ENCODE measurements around the gene GDPD5. TPM values are rescaled to one million over a fixed set of nuclear protein-coding genes. Genes with fewer than 3 reads are reported as not detected.

The GDPD5 gene
- total RNA-seq, 3 donors from 2014 or later (not counting 1 experiment from before 2014, with no cell fraction given), result 49.7 to 95.2 (median 60.2) TPM

DNA sequence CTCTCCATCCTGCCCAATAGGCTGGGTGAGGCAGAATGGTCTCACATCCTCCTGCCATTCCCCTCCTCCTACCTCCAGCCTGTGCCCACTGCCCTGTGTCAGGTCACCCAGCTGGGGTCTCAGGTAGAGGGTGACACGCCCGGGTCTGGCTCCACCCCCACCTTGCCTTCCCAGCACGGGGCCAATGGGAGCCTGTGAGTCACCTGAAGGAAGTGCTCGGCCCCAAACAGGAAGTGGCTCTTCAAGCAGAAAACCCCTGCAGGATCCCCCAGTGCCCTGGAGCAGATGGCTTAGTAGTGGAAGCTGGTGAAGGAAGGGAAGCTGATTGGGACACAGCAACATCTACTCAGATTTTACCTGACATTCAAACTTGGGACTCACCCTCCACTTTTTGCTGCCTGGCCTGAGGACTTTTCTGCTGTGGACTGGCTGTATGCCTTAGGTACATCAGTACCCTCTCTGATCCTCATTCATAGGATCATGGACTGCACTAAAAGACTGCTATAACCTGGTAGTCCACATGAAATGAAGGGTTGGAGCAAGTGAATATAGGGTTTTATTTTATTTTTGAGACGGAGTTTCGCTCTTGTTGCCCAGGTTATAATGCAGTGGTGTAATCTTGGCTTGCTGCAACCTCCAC, 33.4 kb downstream of the GDPD5 start:
- H3K36me3 Mint-ChIP-seq, result no peaks in the 10 kb centered on the region
- no peaks in the 10 kb centered on the region for H3K27me3 ChIP-seq (ENCODE audit: control insufficient read depth, insufficient read depth, low read length)
- peaks cover 9% of the 10 kb centered on the region for H3K4me1 ChIP-seq (ENCODE audit: control insufficient read depth, insufficient read depth, low read length)
- H3K4me3 Mint-ChIP-seq, result no peak overlapping the region
- no peak overlapping the region for H3K27ac ChIP-seq (ENCODE audit: low read length)
- DNase-seq, result peak in 1 of 2 donors; percentile 75
- no peaks in the 10 kb centered on the region for H3K9me3 Mint-ChIP-seq
- peak overlapping the region in 1 of 2 donors; percentile 73 for H3K27ac Mint-ChIP-seq
- no peak overlapping the region for H3K4me3 ChIP-seq (ENCODE audit: low read length)
- no peaks in the 10 kb centered on the region for H3K36me3 ChIP-seq (ENCODE audit: control insufficient read depth, insufficient read depth, low read length)
- TF ChIP-seq, protein P1, sequence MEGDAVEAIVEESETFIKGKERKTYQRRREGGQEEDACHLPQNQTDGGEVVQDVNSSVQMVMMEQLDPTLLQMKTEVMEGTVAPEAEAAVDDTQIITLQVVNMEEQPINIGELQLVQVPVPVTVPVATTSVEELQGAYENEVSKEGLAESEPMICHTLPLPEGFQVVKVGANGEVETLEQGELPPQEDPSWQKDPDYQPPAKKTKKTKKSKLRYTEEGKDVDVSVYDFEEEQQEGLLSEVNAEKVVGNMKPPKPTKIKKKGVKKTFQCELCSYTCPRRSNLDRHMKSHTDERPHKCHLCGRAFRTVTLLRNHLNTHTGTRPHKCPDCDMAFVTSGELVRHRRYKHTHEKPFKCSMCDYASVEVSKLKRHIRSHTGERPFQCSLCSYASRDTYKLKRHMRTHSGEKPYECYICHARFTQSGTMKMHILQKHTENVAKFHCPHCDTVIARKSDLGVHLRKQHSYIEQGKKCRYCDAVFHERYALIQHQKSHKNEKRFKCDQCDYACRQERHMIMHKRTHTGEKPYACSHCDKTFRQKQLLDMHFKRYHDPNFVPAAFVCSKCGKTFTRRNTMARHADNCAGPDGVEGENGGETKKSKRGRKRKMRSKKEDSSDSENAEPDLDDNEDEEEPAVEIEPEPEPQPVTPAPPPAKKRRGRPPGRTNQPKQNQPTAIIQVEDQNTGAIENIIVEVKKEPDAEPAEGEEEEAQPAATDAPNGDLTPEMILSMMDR (IDR thresholded peaks at IDR 0.05), result no peak
- intact Hi-C loops (cut with micrococcal nuclease), result no loop called here
- ATAC-seq, result peak; percentile 45 to 85 (median 77)
- no peaks in the 10 kb centered on the region for H3K9me3 ChIP-seq (ENCODE audit: control insufficient read depth, insufficient read depth, low read length)
- no peaks in the 10 kb centered on the region for H3K27me3 Mint-ChIP-seq (ENCODE audit: low read depth in 2 of 2)
- peaks cover 9% of the 10 kb centered on the region in 2 donors for H3K4me1 Mint-ChIP-seq
- 36% methylated on average over 6 of the region's 6 CpGs for WGBS (ENCODE audit: insufficient coverage)

DNA sequence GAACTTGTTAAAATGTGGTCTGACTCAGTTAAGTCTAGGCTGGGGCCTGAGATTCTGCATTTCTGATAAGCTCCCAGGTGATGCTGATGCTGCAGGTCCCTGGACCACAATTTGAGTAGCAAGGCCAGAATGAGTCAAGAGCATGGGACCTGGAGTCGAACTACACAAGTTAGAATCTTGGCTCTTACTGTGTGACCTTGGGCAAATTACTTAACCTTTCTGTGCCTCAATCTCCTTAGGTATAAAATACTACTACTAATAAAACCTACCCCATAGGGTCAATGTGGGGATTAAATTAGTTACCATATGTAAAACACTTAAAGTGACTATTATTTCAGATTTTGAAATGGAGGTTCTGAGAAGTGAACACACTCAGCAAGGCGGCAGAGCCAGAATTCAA, 34.3 kb downstream of the GDPD5 start:
- Mint-ChIP-seq H3K4me1 (peaks cover 9% of the 10 kb centered on the region in 2 donors), H3K27me3 (ENCODE audit: low read depth in 2 of 2) (no peaks in the 10 kb centered on the region), H3K27ac (no peak overlapping the region), H3K36me3 (no peaks in the 10 kb centered on the region), H3K4me3 (no peak overlapping the region), H3K9me3 (no peaks in the 10 kb centered on the region)
- no peak for ATAC-seq
- no peaks in the 10 kb centered on the region for H3K36me3 ChIP-seq (ENCODE audit: control insufficient read depth, insufficient read depth, low read length)
- 91% methylated on average over 1 of the region's 2 CpGs for WGBS (ENCODE audit: insufficient coverage)
- no peaks in the 10 kb centered on the region for H3K9me3 ChIP-seq (ENCODE audit: control insufficient read depth, insufficient read depth, low read length)
- no peaks in the 10 kb centered on the region for H3K27me3 ChIP-seq (ENCODE audit: control insufficient read depth, insufficient read depth, low read length)
- H3K4me3 ChIP-seq (ENCODE audit: low read length), result no peak overlapping the region
- TF ChIP-seq, protein P1 (IDR thresholded peaks at IDR 0.05), result no peak
- intact Hi-C loops (cut with micrococcal nuclease), result no loop called here
- no peak for DNase-seq
- H3K27ac ChIP-seq (ENCODE audit: low read length), result no peak overlapping the region
- peaks cover 9% of the 10 kb centered on the region for H3K4me1 ChIP-seq (ENCODE audit: control insufficient read depth, insufficient read depth, low read length)

DNA sequence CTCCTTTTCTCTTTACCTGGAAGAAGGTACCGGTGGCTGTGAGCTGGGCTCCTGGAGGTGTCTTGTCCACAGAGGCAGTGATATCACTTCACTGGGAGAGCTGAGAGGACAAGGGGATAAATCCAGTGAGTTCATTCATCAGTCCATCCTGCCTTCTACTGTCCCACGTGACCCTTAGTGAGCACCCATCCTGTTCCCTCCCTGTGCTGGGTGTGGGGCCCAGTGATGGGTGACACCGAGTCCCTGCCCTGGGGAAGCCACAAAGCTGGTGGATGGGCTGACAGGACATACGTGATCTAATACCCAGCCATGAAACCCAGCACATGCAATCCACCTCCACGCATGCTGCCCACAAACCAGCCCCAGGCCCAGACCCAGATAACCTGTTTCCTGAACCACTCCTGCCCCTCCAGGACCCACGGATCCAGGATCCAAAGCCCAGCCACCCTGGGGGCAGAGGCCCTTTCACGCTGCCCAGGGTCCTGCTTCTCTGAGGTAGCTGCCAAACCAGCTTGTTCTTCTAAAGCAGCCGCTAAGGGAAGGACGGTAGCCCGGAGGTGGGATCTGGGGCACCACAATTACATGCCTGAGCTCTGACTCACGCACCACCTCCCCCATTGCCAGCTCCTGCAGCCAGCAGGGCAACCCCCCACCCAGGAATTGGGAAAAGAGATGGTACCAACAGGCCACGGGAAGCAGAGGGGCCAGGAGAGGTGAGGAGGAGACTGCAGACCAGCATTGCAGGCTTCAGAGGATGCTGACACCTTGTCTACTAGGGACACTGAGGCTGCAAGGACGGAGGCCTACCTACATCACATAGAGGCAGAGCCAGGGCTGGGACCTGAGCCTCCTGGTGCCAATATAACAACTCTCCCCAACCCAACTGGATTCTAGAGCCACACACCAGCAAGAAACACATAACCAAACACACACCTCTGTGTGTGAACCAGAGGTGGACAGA, 35.2 kb downstream of the GDPD5 start:
- 81% methylated on average over 13 of the region's 13 CpGs for WGBS (ENCODE audit: insufficient coverage)
- H3K27ac Mint-ChIP-seq, result no peak overlapping the region
- DNase-seq (no peak), ATAC-seq (no peak)
- no peaks in the 10 kb centered on the region for H3K27me3 ChIP-seq (ENCODE audit: control insufficient read depth, insufficient read depth, low read length)
- no peaks in the 10 kb centered on the region for H3K9me3 ChIP-seq (ENCODE audit: control insufficient read depth, insufficient read depth, low read length)
- peaks cover 9% of the 10 kb centered on the region for H3K4me1 ChIP-seq (ENCODE audit: control insufficient read depth, insufficient read depth, low read length)
- no peaks in the 10 kb centered on the region for H3K36me3 ChIP-seq (ENCODE audit: control insufficient read depth, insufficient read depth, low read length)
- peaks cover 9% of the 10 kb centered on the region in 2 donors for H3K4me1 Mint-ChIP-seq
- no peak overlapping the region for H3K4me3 Mint-ChIP-seq
- TF ChIP-seq, protein P1 (IDR thresholded peaks at IDR 0.05), result no peak
- H3K36me3 Mint-ChIP-seq, result no peaks in the 10 kb centered on the region
- no peak overlapping the region for H3K27ac ChIP-seq (ENCODE audit: low read length)
- intact Hi-C loops (cut with micrococcal nuclease), result no loop called here
- no peak overlapping the region for H3K4me3 ChIP-seq (ENCODE audit: low read length)
- H3K9me3 Mint-ChIP-seq, result no peaks in the 10 kb centered on the region
- no peaks in the 10 kb centered on the region for H3K27me3 Mint-ChIP-seq (ENCODE audit: low read depth in 2 of 2)

Data from natural killer cell (primary cell).